ENCODE results near the gene CRP.
"Not testable (repeated sequence)": the region's sequence is repeated elsewhere in the genome, so short reads cannot be mapped to it uniquely, and the experiment has no call there.

CRP gene

DNA sequence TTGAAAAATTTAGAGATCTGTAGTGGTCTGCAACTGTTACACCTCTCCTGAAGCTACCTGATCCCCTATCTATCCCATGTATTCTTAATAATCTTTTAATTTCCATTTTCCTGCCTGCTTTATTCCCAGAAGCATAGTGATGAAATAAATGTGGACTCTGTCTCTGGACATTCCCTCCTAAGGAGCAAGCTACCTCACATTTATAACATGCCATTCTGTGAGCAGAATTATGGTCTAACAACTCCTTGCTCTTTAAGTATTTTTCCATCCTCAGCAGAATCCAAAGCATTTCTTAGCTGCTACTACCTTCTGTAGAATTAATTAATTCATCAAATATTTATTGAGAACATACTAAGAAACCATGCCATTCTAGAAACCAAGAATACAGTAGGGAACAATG lies 15.1 kb downstream of the CRP start:
- no peak for DNase-seq

DNA sequence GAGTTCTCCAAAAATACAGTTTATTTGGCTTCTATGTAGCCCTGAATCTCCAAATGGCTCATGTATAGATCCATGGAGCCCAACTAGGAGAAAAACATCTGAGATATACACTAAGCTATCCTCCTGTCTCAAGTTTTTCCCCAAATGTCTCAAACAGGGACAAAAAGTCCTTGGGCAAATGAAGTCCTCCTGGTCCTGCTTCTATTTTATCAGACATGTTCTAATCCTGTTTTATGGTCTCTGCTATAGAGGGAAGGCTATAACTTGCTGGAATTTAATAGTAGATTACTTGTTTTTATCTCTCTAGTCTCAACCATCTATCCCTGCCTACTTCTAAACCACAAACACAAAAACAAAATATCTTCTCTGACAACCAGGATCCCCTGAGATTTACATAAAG lies 26.9 kb downstream of the CRP start:
- DNase-seq: no peak

DNA sequence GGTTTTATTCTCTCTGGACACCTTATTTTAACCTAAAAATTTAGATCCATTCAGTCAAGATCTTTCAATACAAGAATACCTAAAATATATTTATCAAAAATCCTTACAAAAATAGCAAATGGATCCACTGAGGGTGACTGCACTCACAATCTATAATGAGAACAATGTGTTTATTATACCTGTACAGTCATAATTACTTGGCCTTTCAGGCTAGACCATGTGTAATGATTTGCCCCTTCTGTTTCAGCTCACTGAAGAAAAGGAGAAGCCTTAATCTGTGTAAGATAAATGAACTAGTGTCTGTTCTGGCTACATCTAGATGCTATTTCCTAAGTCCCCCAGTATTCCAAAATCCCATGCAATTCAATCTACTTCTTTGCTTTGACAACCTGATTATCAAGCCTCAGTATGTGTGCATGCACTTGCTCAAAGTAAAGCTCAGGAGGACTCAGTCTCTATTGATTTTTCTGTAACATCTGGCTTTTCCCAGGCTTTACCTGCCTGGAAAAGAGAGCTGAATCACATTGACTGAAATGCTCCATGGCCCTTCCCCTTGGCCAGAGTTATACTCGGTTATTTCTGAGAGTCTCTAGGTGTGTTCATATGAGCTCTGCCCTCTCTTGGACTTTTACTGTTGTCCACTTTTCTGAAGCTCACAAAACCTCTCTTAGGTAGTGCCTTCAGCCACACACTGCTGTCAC lies 27.6 kb downstream of the CRP start:
- DNase-seq: no peak

DNA sequence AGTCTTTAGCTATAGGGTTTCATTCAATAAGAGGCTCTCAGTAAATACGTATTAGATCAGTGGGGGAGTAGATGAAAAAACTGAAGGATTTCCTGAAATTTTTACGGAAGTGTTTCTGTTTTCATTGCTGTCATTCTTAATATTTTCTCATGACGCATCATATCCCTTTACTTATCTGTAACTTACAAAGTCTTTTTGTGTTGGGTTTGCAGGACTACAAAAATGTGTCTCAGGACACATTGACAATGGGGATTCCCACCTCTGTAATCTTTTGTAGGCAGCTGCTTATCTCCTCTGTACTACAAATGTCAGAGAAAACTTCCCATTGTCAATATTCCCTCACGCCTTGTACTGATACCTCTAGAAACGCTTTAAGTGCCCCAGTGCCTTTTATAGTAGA lies 35.5 kb downstream of the CRP start:
- DNase-seq: no peak

DNA sequence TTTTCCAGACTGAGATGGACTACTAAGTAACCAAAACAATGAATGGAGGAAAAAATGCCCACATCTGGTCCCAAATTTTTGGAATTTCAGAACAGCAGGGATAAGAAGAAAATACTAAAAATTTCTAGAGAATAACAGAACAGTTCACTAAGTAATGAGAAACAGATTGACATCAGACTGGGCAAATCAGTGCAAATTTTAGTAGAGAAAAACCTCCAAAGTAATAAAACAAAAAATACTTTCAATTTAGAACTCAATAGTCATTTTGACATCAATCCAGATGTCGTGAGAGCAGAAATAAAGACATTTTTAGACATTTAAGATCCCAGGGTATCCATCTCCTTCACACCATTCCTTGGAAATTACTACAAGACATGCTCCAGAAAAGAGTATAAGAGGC lies 39.3 kb downstream of the CRP start:
- DNase-seq: no peak

DNA sequence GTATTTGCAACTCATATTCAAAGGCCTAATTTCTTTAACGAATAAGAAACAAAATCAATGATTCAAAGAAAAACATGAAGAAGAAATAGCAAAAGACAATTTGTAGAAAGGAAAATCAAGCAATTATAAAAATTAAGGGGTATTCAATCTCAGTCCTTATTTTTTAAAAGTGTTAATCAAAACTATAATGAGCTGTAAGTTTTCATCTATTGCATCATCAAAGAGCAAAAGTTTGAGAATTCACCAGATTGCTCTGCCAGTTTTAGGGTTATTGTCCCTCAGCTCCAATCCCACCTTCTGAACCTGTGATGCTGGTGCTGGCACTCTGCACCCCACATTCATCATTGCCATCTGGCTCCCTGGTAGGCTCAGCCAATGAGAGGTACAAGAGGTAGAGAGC lies 42.0 kb downstream of the CRP start:
- DNase-seq: not testable (repeated sequence)

DNA sequence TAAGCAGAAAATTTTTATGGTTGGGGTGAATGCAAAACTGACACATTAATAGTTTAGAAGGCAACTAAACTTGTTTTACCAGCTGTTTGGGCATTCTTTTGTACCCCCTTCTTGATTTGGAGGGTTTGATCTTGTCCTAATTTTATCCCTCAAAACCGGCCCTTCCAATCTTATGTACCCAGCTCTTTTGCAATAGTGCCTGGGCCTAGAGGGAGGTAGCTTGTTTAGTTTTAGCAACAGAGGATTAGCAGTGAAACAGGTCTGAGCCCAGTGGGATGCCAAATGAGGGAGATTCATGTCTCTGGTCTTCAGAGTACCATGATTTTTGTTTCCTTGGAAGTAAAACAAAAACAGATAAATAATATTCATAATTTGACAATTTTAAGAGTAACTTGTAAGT lies 45.1 kb downstream of the CRP start:
- DNase-seq: no peak

DNA sequence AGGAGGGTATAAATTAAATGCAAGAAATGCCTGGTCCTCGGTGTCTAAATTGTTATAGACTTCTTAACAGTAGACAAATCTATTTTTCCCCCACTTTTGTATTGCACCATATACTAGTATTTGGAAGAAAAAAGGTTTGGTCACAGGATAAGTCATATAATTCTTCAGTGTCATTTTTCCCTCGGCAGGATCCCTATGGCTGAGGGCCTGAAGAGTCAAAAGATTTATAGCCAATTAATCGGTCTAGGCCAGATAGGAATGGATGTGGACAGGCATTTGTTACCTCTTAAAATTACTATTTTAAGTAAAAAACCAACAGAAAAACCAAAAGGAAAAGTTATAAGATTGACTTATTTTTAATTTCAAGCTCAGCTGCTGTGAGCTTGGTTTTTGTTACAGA lies 45.6 kb downstream of the CRP start:
- DNase-seq: no peak

DNA sequence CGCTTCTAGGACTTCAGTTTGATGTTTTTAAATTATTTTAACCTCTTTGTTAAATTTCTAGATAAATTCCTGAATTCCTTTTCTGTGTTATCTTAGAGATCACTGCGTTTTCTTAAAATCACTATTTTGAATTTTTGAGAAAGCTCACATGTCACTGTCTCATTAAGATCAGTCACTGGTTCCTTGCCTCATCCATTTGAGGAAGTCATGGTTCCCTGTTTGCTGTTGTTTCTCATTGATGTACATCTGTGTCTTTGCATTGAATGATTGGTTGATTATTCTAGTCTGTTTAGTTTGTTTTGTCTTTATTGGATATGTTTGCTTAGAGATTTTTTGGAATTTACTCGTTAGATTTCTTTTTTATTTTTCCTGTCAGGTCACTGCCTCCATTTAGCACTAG lies 50.1 kb downstream of the CRP start:
- DNase-seq: no peak

DNA sequence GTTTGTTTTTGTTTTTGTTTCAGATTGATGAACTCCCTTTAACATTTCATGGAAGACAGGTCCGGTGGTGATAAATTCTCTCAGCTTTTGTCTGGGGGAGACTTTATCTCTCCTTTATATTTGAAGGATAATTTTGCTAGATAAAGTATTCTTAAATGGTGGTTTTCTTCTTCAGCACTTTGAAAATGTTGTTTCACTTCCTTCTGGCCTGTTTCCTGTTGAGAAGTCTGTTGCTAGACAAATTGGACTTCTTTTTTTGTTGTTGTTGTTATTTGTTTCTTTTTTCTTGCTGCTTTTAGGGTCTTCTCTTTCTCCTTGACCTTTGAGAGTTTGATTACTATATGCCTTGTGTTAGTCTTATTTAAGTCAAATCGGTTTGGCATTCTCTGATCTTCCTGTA lies 50.8 kb downstream of the CRP start:
- DNase-seq: no peak

Measured in activated T-cell treated with anti-CD3 and anti-CD28 coated beads, Interleukin-2, amount 50 U/mL, for 48 hours (primary cell).